Fibroblast of lung (primary cell): ENCODE data around the gene PPP1R1C. TPM values are rescaled to one million over a fixed set of nuclear protein-coding genes. Genes with fewer than 3 reads are reported as not detected.
"Not testable (repeated sequence)": the region's sequence is repeated elsewhere in the genome, so short reads cannot be mapped to it uniquely, and the experiment has no call there.

Experiments
- DNase-seq, 2 donors: peaks; one replicate each; pipeline versions ENCODE4 v3.0.0 to v3.0.0-alpha.2; 2010; ENCODE audit warnings: low read depth in 2 of 2
- H2AFZ ChIP-seq: 2 replicates; pipeline ENCODE4 v1.5.1; 2012; ENCODE audit warnings: low read length, control low read depth, inconsistent platforms
- H3K27ac ChIP-seq: 2 replicates; pipeline ENCODE4 v1.5.1; 2011; ENCODE audit warnings: low read length, control low read depth; ENCODE audit not compliant: insufficient read depth
- H3K27me3 ChIP-seq: 2 replicates; pipeline ENCODE4 v1.5.1; 2011; ENCODE audit warnings: mild to moderate bottlenecking, low read length; ENCODE audit not compliant: control insufficient read depth, insufficient read depth
- H3K36me3 ChIP-seq: 2 replicates; pipeline ENCODE4 v1.5.1; 2011; ENCODE audit warnings: low read length; ENCODE audit not compliant: control insufficient read depth, insufficient read depth
- H3K4me1 ChIP-seq: 2 replicates; pipeline ENCODE4 v1.5.1; 2011; ENCODE audit warnings: low read length; ENCODE audit not compliant: control insufficient read depth, insufficient read depth; ENCODE audit errors: extremely low read depth
- H3K4me2 ChIP-seq: 2 replicates; pipeline ENCODE4 v1.5.1; 2011; ENCODE audit warnings: low read length, control low read depth; ENCODE audit not compliant: insufficient read depth; ENCODE audit errors: extremely low read depth
- H3K4me3 ChIP-seq, 4 experiments: fragments of 200-600 bp in 1 of 4; sonication (generic) in 1 of 4; replicated peaks in 1 of 4; 2 replicates each; pipeline ENCODE4 v1.5.1; 2011 to 2016; ENCODE audit warnings: low read length in 4 of 4, low read depth in 3 of 4, mild to moderate bottlenecking in 3 of 4, control low read depth in 2 of 4, inconsistent platforms in 1 of 4, mixed read lengths in 1 of 4; ENCODE audit not compliant: insufficient read depth in 1 of 4; ENCODE audit errors: control extremely low read depth in 1 of 4
- H3K79me2 ChIP-seq: 2 replicates; pipeline ENCODE4 v1.5.1; 2012; ENCODE audit warnings: mild to moderate bottlenecking, low read length, inconsistent platforms; ENCODE audit not compliant: control insufficient read depth, insufficient read depth
- H3K9ac ChIP-seq: 2 replicates; pipeline ENCODE4 v1.5.1; 2011; ENCODE audit warnings: mild to moderate bottlenecking, low read length, control low read depth; ENCODE audit not compliant: insufficient read depth
- H3K9me3 ChIP-seq: 2 replicates; pipeline ENCODE4 v1.5.1; 2012; ENCODE audit warnings: low read depth, low read length; ENCODE audit not compliant: control insufficient read depth, insufficient read depth
- H4K20me1 ChIP-seq: 2 replicates; pipeline ENCODE4 v1.5.1; 2011; ENCODE audit warnings: low read length; ENCODE audit not compliant: control insufficient read depth, insufficient read depth; ENCODE audit errors: extremely low read depth
- EZH2 ChIP-seq: IDR thresholded peaks from 2 replicates; pipeline ENCODE4 v1.5.1; 2012; ENCODE audit warnings: low read length, control low read depth, mild to moderate bottlenecking; ENCODE audit errors: missing control alignments
- polyA plus RNA-seq, 2 donors: library from polyadenylated mRNA; depleted of rRNA in 1 of 2; stranded (reverse) in 1 of 2; unstranded in 1 of 2; fragments of >200 nt; gene quantifications; 2 replicates each; pipeline ENCODE4 v1.2.1, GENCODE V29; 2011 to 2012; ENCODE audit warnings: missing spikeins in 1 of 2
- total RNA-seq: library from RNA; depleted of rRNA; stranded (reverse); fragments of >200 nt; gene quantifications from 2 replicates; pipeline ENCODE4 v1.2.1, GENCODE V29; 2014
- TF ChIP-seq, protein P1 (sequence below), 2 donors: IDR thresholded peaks in 1 of 2; conservative IDR thresholded peaks in 1 of 2; 1 replicate in 1 of 2; 2 replicates in 1 of 2; pipeline ENCODE4 v1.5.1; 2011 to 2012; ENCODE audit warnings: low read length in 2 of 2, control low read depth in 1 of 2, inconsistent platforms in 1 of 2, low read depth in 1 of 2, mild to moderate bottlenecking in 1 of 2

PPP1R1C gene
- total and polyA plus RNA-seq, 2 donors (not counting 1 experiment from before 2014, with no cell fraction given), result 0.50 to 0.57 TPM

DNA sequence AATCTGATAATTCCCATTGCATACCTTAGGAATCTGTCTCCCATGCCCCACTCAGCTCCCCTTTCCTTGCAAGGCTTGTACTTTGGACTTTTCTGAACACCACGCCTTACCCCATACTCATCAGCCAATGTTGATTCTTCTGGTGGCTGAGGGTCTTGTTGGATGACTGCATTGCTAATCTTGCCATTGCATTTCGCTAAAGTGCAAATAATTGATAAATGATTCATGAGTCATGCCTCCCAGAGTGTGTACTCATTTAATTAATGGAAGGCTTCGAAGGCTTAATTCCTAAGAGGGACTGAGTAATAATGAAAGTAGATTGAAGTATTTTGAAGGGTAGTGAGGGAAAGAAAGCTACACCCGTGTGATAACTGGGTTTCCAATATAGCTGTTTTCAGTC lies 28.0 kb upstream of the PPP1R1C start:
- H3K79me2 ChIP-seq, result no peaks in the 10 kb centered on the region
- no peak overlapping the region for H3K4me2 ChIP-seq
- no peak overlapping the region for H2AFZ ChIP-seq
- no peaks in the 10 kb centered on the region for H3K9me3 ChIP-seq
- peak in 1 of 2 donors; percentile 71 for DNase-seq
- no peaks in the 10 kb centered on the region for H3K27me3 ChIP-seq
- H3K27ac ChIP-seq, result no peak overlapping the region
- no peaks in the 10 kb centered on the region for H4K20me1 ChIP-seq
- H3K9ac ChIP-seq, result no peak overlapping the region
- TF ChIP-seq, protein P1, sequence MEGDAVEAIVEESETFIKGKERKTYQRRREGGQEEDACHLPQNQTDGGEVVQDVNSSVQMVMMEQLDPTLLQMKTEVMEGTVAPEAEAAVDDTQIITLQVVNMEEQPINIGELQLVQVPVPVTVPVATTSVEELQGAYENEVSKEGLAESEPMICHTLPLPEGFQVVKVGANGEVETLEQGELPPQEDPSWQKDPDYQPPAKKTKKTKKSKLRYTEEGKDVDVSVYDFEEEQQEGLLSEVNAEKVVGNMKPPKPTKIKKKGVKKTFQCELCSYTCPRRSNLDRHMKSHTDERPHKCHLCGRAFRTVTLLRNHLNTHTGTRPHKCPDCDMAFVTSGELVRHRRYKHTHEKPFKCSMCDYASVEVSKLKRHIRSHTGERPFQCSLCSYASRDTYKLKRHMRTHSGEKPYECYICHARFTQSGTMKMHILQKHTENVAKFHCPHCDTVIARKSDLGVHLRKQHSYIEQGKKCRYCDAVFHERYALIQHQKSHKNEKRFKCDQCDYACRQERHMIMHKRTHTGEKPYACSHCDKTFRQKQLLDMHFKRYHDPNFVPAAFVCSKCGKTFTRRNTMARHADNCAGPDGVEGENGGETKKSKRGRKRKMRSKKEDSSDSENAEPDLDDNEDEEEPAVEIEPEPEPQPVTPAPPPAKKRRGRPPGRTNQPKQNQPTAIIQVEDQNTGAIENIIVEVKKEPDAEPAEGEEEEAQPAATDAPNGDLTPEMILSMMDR (conservative IDR thresholded peaks at IDR 0.05 in 1 of 2, IDR thresholded peaks at IDR 0.05 in 1 of 2; ENCODE audit: low read depth in 1 of 2, low read length in 2 of 2), result no peak
- TF ChIP-seq EZH2, result no peak
- peaks cover 8% of the 10 kb centered on the region for H3K4me1 ChIP-seq
- H3K4me3 ChIP-seq, result no peak overlapping the region
- no peaks in the 10 kb centered on the region for H3K36me3 ChIP-seq

DNA sequence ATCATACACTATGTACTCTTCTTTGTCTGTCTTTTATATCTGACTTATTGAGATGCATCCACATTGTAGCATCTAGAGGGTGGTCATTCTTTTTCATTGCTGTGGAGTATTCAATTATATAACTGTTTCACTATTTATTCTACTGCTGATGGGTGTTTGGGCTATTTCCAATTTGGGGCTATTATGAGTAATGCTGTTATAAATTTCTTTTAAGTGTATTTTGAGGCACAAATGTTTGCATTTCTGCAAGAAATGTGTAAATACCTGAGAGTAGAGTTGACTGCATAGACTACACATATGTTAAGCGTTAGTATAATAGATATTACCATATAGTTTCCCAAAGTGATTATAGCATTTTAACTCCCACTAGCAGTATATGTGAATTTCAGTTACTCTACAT lies 26.9 kb upstream of the PPP1R1C start:
- H3K27ac ChIP-seq, result no peak overlapping the region
- H2AFZ ChIP-seq, result no peak overlapping the region
- no peaks in the 10 kb centered on the region for H3K9me3 ChIP-seq
- no peak overlapping the region for H3K4me3 ChIP-seq
- no peak overlapping the region for H3K9ac ChIP-seq
- no peak overlapping the region for H3K4me2 ChIP-seq
- no peaks in the 10 kb centered on the region for H3K36me3 ChIP-seq
- no peaks in the 10 kb centered on the region for H3K27me3 ChIP-seq
- H3K4me1 ChIP-seq, result peaks cover 8% of the 10 kb centered on the region
- no peaks in the 10 kb centered on the region for H3K79me2 ChIP-seq
- H4K20me1 ChIP-seq, result no peaks in the 10 kb centered on the region
- no peak for DNase-seq
- TF ChIP-seq, protein P1 (conservative IDR thresholded peaks at IDR 0.05 in 1 of 2, IDR thresholded peaks at IDR 0.05 in 1 of 2; ENCODE audit: low read depth in 1 of 2, low read length in 2 of 2), result no peak
- no peak for TF ChIP-seq EZH2

GRCh38 chr2:181959508-181959907 lies 26.1 kb upstream of the PPP1R1C start:
- no peak overlapping the region for H3K27ac ChIP-seq
- H2AFZ ChIP-seq, result no peak overlapping the region
- H3K27me3 ChIP-seq, result no peaks in the 10 kb centered on the region
- H3K36me3 ChIP-seq, result no peaks in the 10 kb centered on the region
- TF ChIP-seq, protein P1 (conservative IDR thresholded peaks at IDR 0.05 in 1 of 2, IDR thresholded peaks at IDR 0.05 in 1 of 2; ENCODE audit: low read depth in 1 of 2, low read length in 2 of 2), result no peak
- no peak for TF ChIP-seq EZH2
- H3K4me1 ChIP-seq, result peaks cover 2% of the 10 kb centered on the region
- H3K79me2 ChIP-seq, result no peaks in the 10 kb centered on the region
- no peaks in the 10 kb centered on the region for H4K20me1 ChIP-seq
- H3K9me3 ChIP-seq, result no peaks in the 10 kb centered on the region
- peak in 1 of 2 donors; percentile 33 for DNase-seq
- no peak overlapping the region for H3K4me3 ChIP-seq
- H3K4me2 ChIP-seq, result peak overlapping the region; percentile 20
- H3K9ac ChIP-seq, result no peak overlapping the region

- H2AFZ ChIP-seq, H3K36me3 ChIP-seq: not testable (repeated sequence)
Measured at GRCh38 chr2:181961167-181961566, 24.5 kb upstream of the PPP1R1C start.

More at GRCh38 chr2:181961167-181961566, 24.5 kb upstream of the PPP1R1C start:
- H3K27ac ChIP-seq, H3K9me3 ChIP-seq, H3K9ac ChIP-seq, H3K79me2 ChIP-seq, H3K4me2 ChIP-seq, H3K27me3 ChIP-seq, DNase-seq, H3K4me1 ChIP-seq, H3K4me3 ChIP-seq, H4K20me1 ChIP-seq: not testable (repeated sequence)
